ENCODE results near the gene PRPS1L1. TPM values are rescaled to one million over a fixed set of nuclear protein-coding genes. Genes with fewer than 3 reads are reported as not detected.

PRPS1L1 gene
- total and polyA plus RNA-seq, 2 of the 8 experiments (the other 6 are each of a cell fraction or from before 2014, with no cell fraction given) = not detected

DNA sequence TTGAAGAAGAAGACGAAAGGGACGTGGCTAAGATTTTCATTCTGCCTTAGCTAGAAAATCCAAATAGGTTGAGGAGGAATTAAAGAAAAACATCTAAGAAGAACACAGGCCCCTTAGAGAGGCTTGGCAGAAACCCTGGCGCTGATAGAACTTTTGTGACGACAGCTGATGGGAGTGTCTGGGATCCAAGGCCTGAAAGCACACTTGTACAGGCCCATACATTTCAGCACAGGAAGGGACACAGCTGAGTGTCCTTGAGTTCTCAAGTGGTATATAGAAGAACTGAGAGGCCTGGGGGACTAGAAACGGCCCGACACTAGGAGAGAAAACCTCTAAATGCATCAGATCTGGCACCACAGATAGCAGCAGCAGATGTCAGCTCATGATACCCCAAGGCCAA lies 39.5 kb downstream of the PRPS1L1 start (continued):
- TF ChIP-seq CTCF (IDR thresholded peaks at IDR 0.05; ENCODE audit: control extremely low read depth in 1 of 3, insufficient read depth in 1 of 3, low read depth in 1 of 3, low read length in 3 of 3) = no peak
- TF ChIP-seq HDAC6 (IDR thresholded peaks at IDR 0.05; ENCODE audit: low read depth, low read length) = no peak
- no peak for TF ChIP-seq TAF1 (IDR thresholded peaks at IDR 0.05; ENCODE audit: low read depth, low read length)
- no peak for TF ChIP-seq NRF1 (IDR thresholded peaks at IDR 0.05; ENCODE audit: low read depth, low read length)
- TF ChIP-seq TBP (IDR thresholded peaks at IDR 0.05; ENCODE audit: low read depth, low read length) = no peak
- no peak for TF ChIP-seq EGR1 (IDR thresholded peaks at IDR 0.05; ENCODE audit: borderline replicate concordance, low read depth, low read length)
- no peak for TF ChIP-seq KDM1A (IDR thresholded peaks at IDR 0.05; ENCODE audit: borderline replicate concordance, low read length)
- TF ChIP-seq ATF2 (IDR thresholded peaks at IDR 0.05; ENCODE audit: low read length) = no peak
- TF ChIP-seq ASH2L (IDR thresholded peaks at IDR 0.05; ENCODE audit: low read length) = no peak
